Right lobe of liver (tissue), 6 donors: ENCODE measurements around the gene IFRD2. TPM values are rescaled to one million over a fixed set of nuclear protein-coding genes. Genes with fewer than 3 reads are reported as not detected.

Source experiments
- ATAC-seq, 4 donors: fragments of 200-7000 bp; cut with Tn5 transposase; one replicate each; pipeline ENCODE4 v1.9.1; 2020; ENCODE audit warnings: mild to moderate bottlenecking in 4 of 4, moderate library complexity in 4 of 4
- DNase-seq, 3 donors: peaks; one replicate each; pipeline ENCODE4 v3.0.0-alpha.2; 2020
- H3K27ac ChIP-seq, 3 donors: fragments of 200-600 bp; one replicate each; pipeline ENCODE4 v1.8.0; 2022
- H3K27me3 ChIP-seq, 2 donors: fragments of 200-600 bp; one replicate each; pipeline ENCODE4 v1.8.0; 2022
- H3K36me3 ChIP-seq, 4 donors: fragments of 200-600 bp; sonication (generic) in 1 of 4; one replicate each; pipeline versions ENCODE4 v1.5.1 to v1.8.0; 2017 to 2022; ENCODE audit warnings: control low read depth in 1 of 4
- H3K4me1 ChIP-seq, 4 donors: fragments of 200-600 bp; sonication (generic) in 1 of 4; one replicate each; pipeline versions ENCODE4 v1.5.1 to v1.8.0; 2017 to 2022; ENCODE audit warnings: control low read depth in 1 of 4
- H3K4me3 ChIP-seq, 3 donors: fragments of 200-600 bp; one replicate each; pipeline ENCODE4 v1.8.0; 2022
- H3K9me3 ChIP-seq, 4 donors: fragments of 200-600 bp; sonication (generic) in 1 of 4; one replicate each; pipeline versions ENCODE4 v1.5.1 to v1.8.0; 2017 to 2022; ENCODE audit warnings: control low read depth in 1 of 4
- POLR2A ChIP-seq: fragments of 450-650 bp; IDR thresholded peaks from one replicate; pipeline ENCODE4 v1.6.1; 2017; ENCODE audit warnings: antibody characterized with exemption, mild to moderate bottlenecking
- WGBS: methylation state at CpG from one replicate; pipeline ENCODE4 v1.1.6; 2018; ENCODE audit warnings: low coverage, low lambda C conversion rate; ENCODE audit not compliant: insufficient coverage; ENCODE audit errors: missing lambda C conversion rate; 5-methylcytosine and 5-hydroxymethylcytosine counted together
- intact Hi-C, 2 donors: fragments of 100-400 bp; cut with DNase I; formaldehyde crosslinking; loops; one replicate each; pipeline versions ENCODE4 v1.11.2 to v1.14.1; 2022
- long read RNA-seq: library from polyadenylated mRNA; unstranded; transcript quantifications from one replicate; pipeline ENCODE4 v2.0.0, GENCODE V29; 2019
- total RNA-seq, 6 experiments: library from RNA; depleted of rRNA in 2 of 6; stranded (reverse); fragments of >200 nt in 2 of 6; fragmentation: NEBNext Ultra II Directional in 3 of 6; extraction: Animal tissue kit (Norgen Biotek cat#: 25700) in 3 of 6; gene quantifications; one replicate each; pipeline versions ENCODE4 v1.1.0 to v1.2.4, GENCODE V29; 2016 to 2023
- TF ChIP-seq, protein P1 (sequence below), 4 donors: fragments of 200-600 bp in 3 of 4; fragments of 450-650 bp in 1 of 4; IDR thresholded peaks; one replicate each; pipeline versions ENCODE4 v1.5.1 to v1.8.0; 2016 to 2022; ENCODE audit warnings: antibody characterized with exemption in 4 of 4, mild to moderate bottlenecking in 2 of 4
- donor health status: DM: no; HTN: yes; CAD: no.
- donor health status: DM: no; HTN: no; CAD: no.
- donor health status: DM: no; HTN: no; CAD: no.
- donor health status: DM: no; HTN: yes; CAD: no.
- donor health status: DM: no; HTN: yes; CAD: no.

IFRD2 gene
- 10 to 100 TPM; 40.8 to 71.0 (median 56.3) TPM for total RNA-seq
- long read RNA-seq, transcript IFRD2-202 (12 exons, 2,109 nt), result major isoform, 21 of 29 reads
- long read RNA-seq, partial matches to known transcripts, result 3 of 29 reads
- long read RNA-seq, other reads (novel, unspliced or antisense), result 5 of 29 reads

DNA sequence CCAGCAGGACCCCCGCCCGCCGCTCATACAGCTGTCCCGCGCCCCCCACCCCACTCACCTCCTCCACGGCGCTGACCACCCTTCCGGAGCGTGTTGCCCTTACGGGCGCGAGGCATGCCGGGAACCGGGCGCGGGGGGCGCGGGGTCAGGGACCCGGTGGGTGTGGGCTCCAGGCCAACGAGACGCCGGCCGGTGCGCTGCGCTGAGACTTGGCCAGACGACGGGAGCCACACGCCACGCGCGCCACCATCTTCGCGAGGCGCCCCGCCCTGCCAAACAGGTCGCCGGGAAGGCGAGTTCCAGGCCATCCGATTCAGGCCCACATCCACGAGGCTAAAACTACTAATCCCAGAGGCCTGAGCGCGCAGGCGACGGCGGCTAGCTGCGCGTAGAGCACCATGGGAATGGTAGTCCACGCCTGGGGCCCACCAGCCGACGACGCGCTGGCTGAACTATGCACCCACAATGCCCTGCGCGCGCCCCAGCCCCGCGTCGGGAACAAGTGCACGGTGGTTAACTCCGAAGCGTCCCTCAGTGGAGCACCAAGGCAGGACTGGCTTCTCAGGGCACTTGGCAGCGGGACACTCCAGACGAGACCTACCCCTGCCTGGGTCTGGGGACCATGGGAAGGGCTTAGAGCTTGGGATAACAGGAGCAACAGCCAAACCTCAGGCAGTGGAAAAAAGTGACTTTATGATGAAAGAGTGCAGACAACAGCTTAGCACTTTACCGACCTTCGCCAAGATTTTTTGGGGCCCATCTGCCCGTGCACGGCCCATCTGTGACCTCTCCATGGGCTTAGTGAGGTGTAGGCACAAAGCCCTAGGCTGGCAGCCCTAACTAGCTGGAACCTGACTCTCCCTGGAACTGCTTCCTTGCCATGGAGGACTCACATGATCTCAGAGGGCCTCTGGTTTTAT lies at the start of gene IFRD2:
Gene IFRD2, minus strand, starts transcription at position 271 of the 920 bp plus-strand sequence. Its CDS starts 155 bp downstream, at position 116.
- no peaks in the 10 kb centered on the region for H3K9me3 ChIP-seq
- peak within 1 kb of the TSS; percentile 63 to 91 (median 91) for H3K4me3 ChIP-seq
- peak; percentile 85 to 92 (median 92) for ATAC-seq
- peaks cover 0 to 28% (median 11%) of the 10 kb centered on the region in 4 donors for H3K36me3 ChIP-seq
- no peaks in the 10 kb centered on the region for H3K27me3 ChIP-seq
- under 1% methylated on average over 21 of the region's 67 CpGs for WGBS
- TF ChIP-seq, protein P1, sequence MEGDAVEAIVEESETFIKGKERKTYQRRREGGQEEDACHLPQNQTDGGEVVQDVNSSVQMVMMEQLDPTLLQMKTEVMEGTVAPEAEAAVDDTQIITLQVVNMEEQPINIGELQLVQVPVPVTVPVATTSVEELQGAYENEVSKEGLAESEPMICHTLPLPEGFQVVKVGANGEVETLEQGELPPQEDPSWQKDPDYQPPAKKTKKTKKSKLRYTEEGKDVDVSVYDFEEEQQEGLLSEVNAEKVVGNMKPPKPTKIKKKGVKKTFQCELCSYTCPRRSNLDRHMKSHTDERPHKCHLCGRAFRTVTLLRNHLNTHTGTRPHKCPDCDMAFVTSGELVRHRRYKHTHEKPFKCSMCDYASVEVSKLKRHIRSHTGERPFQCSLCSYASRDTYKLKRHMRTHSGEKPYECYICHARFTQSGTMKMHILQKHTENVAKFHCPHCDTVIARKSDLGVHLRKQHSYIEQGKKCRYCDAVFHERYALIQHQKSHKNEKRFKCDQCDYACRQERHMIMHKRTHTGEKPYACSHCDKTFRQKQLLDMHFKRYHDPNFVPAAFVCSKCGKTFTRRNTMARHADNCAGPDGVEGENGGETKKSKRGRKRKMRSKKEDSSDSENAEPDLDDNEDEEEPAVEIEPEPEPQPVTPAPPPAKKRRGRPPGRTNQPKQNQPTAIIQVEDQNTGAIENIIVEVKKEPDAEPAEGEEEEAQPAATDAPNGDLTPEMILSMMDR (IDR thresholded peaks at IDR 0.05), result no peak
- peak; percentile 72 for TF ChIP-seq POLR2A
- peak within 1 kb of the TSS; percentile 69 to 94 (median 90) for H3K27ac ChIP-seq
- peak; percentile 98 to 99 (median 99) for DNase-seq
- intact Hi-C loops, result no loop called here
- H3K4me1 ChIP-seq, result peaks cover 0 to 13% (median 4%) of the 10 kb centered on the region in 4 donors

GRCh38 chr3:50341537-50341936 lies 49.3 kb upstream of the IFRD2 start:
- intact Hi-C loops, result loop anchor here (10.0 kb wide), 2 partner anchors 203 to 213 kb away; no protein-coding TSS in a partner anchor
- Histone ChIP-seq H3K27me3 (no peaks in the 10 kb centered on the region), H3K4me1 (peaks cover 0 to 14% (median 0%) of the 10 kb centered on the region in 4 donors), H3K9me3 (no peaks in the 10 kb centered on the region), H3K36me3 (no peaks in the 10 kb centered on the region), H3K27ac (no peak overlapping the region), H3K4me3 (peak overlapping the region; percentile 39 to 55 (median 46))
- 100% methylated on average over 2 of the region's 9 CpGs for WGBS
- TF ChIP-seq, protein P1 (IDR thresholded peaks at IDR 0.05), result no peak
- TF ChIP-seq POLR2A, result no peak
- no peak for DNase-seq
- no peak for ATAC-seq

DNA sequence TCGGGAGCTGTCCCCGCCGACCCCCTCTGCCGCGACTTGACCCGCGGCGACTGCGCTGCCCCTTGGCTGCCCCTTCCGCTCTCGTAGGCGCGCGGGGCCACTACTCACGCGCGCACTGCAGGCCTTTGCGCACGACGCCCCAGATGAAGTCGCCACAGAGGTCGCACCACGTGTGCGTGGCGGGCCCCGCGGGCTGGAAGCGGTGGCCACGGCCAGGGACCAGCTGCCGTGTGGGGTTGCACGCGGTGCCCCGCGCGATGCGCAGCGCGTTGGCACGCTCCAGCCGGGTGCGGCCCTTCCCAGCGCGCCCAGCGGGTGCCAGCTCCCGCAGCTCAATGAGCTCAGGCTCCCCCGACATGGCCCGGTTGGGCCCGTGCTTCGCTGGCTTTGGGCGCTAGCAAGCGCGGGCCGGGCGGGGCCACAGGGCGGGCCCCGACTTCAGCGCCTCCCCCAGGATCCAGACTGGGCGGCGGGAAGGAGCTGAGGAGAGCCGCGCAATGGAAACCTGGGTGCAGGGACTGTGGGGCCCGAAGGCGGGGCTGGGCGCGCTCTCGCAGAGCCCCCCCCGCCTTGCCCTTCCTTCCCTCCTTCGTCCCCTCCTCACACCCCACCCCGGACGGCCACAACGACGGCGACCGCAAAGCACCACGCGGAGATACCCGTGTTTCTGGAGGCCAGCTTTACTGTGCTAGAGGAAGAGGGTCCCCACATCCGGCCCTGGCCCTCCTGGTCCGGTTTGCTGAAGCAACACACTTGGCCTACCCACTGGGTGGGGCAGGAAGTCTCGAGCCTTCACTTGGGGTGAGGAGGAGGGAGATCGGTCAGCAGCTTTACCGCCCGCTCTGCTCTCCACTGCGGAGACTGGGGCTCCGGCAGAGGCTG lies 48.5 kb upstream of the IFRD2 start, which contains the start of gene RASSF1:
Gene RASSF1, minus strand, starts transcription at position 389 of the 882 bp plus-strand sequence. Its CDS starts 31 bp downstream, at position 358.
- Histone ChIP-seq H3K4me1 (peaks cover 0 to 21% (median 4%) of the 10 kb centered on the region in 4 donors), H3K27me3 (no peaks in the 10 kb centered on the region), H3K4me3 (peak within 1 kb of the TSS; percentile 39 to 55 (median 46)), H3K27ac (peak within 1 kb of the TSS; percentile 33 to 95 (median 86)), H3K9me3 (no peaks in the 10 kb centered on the region), H3K36me3 (no peaks in the 10 kb centered on the region)
- peak; percentile 60 for TF ChIP-seq POLR2A
- TF ChIP-seq, protein P1 (IDR thresholded peaks at IDR 0.05), result no peak
- DNase-seq, result peak; percentile 68 to 82 (median 74)
- 30% methylated on average over 32 of the region's 85 CpGs for whole genome bisulfite sequencing
- intact Hi-C loops, result loop anchor here (10.0 kb wide), 2 partner anchors 204 to 214 kb away; no protein-coding TSS in a partner anchor
- peak; percentile 1 to 18 (median 4) for ATAC-seq

- no peaks in the 10 kb centered on the region for H3K27me3 ChIP-seq
- no peaks in the 10 kb centered on the region for H3K9me3 ChIP-seq
- no peaks in the 10 kb centered on the region for H3K36me3 ChIP-seq
- peak overlapping the region; percentile 33 to 95 (median 86) for H3K27ac ChIP-seq
- WGBS, result 41% methylated on average over 9 of the region's 9 CpGs
- DNase-seq (no peak), ATAC-seq (no peak)
- TF ChIP-seq, protein P1 (IDR thresholded peaks at IDR 0.05), result no peak
- TF ChIP-seq POLR2A, result no peak
- peaks cover 0 to 21% (median 6%) of the 10 kb centered on the region in 4 donors for H3K4me1 ChIP-seq
- intact Hi-C loops, result loop anchor here (10.0 kb wide), 2 partner anchors 205 to 215 kb away; no protein-coding TSS in a partner anchor
- peak overlapping the region; percentile 39 to 55 (median 46) for H3K4me3 ChIP-seq
Observed at GRCh38 chr3:50340147-50340447, 47.9 kb upstream of the IFRD2 start.
